ENCODE data around the gene MCTP1. TPM values are rescaled to one million over a fixed set of nuclear protein-coding genes. Genes with fewer than 3 reads are reported as not detected.

MCTP1 gene
- total and polyA plus RNA-seq, 2 of the 8 experiments (the other 6 are each of a cell fraction or from before 2014, with no cell fraction given) = 0.56 to 3.4 TPM

DNA sequence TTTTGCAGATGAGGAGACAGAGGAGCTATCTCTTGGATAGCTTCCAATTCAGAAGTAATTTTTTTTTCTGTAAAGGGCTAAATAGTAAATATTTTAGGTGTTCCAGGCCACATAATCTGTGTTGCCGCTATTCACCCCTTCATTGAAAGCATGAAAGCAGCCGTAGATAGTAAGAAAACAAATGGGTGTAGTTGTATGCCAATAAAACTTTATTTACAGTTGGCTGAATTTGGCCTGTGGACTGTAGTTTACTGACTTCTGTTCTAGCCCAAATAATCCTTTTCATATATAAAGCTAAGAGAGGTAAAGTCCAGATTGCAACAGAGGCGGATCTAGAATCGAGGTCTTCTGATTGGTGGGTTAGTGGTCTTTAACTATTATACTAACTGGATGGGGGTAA lies 537.5 kb downstream of the MCTP1 start:
- no peak overlapping the region for H4K5ac ChIP-seq (ENCODE audit: insufficient read length, low read depth, low read length)
- H3K4me2 ChIP-seq (ENCODE audit: insufficient read depth in 1 of 2, low read depth in 2 of 2, low read length in 2 of 2) = no peak overlapping the region
- no peak overlapping the region for H2BK12ac ChIP-seq (ENCODE audit: low read depth, low read length)
- H2BK15ac ChIP-seq (ENCODE audit: low read length) = no peak overlapping the region
- H3K4ac ChIP-seq (replicated peaks; ENCODE audit: insufficient read length, low read depth, low read length) = no peak overlapping the region
- no peaks in the 10 kb centered on the region for H3K23me2 ChIP-seq (ENCODE audit: low read depth, low read length)
- H3K27me3 ChIP-seq (replicated peaks in 1 of 4; ENCODE audit: control insufficient read depth in 3 of 4, extremely low read depth in 1 of 4, insufficient read depth in 3 of 4, low read length in 3 of 4) = no peaks in the 10 kb centered on the region
- WGBS, 2 experiments (ENCODE audit: extremely low coverage in 1 of 2, insufficient coverage in 1 of 2, insufficient read length in 1 of 2, insufficient replicate concordance in 2 of 2, low coverage in 1 of 2, low lambda C conversion rate in 2 of 2, missing lambda C conversion rate in 1 of 2) = 85% methylated on average over 4 of the region's 4 CpGs; no CpG with 5 or more reads in 1 of the 2 experiments
- no peak overlapping the region for H3K27ac ChIP-seq (ENCODE audit: low read depth, low read length)
- no peak for FAIRE-seq
- H3K9me3 ChIP-seq (ENCODE audit: insufficient read depth in 2 of 2, low read depth in 1 of 2, low read length in 1 of 2) = no peaks in the 10 kb centered on the region
- H2BK20ac ChIP-seq (ENCODE audit: low read length) = no peak overlapping the region
- no peak for DNase-seq (ENCODE audit: low read depth in 1 of 2, low spot score in 2 of 2)
- ChIA-PET POLR2A (ENCODE audit: partially characterized antibody) (no interaction called here), CTCF (ENCODE audit: partially characterized antibody) (interaction anchor here (0.7 to 2.4 kb wide), 4 partner anchors 10 to 102 kb away, joined by 3 to 16 read pairs (median 3); no protein-coding TSS in a partner anchor)
- TF ChIP-seq TAF7 (optimal IDR thresholded peaks at IDR 0.05; ENCODE audit: borderline replicate concordance, low read depth, low read length) (no peak), CEBPB (IDR thresholded peaks at IDR 0.05; ENCODE audit: low read depth, low read length) (no peak), POU5F1 (IDR thresholded peaks at IDR 0.05; ENCODE audit: low read depth, low read length) (no peak), CHD2 (IDR thresholded peaks at IDR 0.05; ENCODE audit: low read length) (no peak), EZH2 (IDR thresholded peaks at IDR 0.05; ENCODE audit: low read depth, low read length, severe bottlenecking) (no peak), EP300 (IDR thresholded peaks at IDR 0.05; ENCODE audit: borderline replicate concordance in 1 of 2, low read depth in 2 of 2, low read length in 2 of 2) (no peak), SIRT6 (IDR thresholded peaks at IDR 0.05; ENCODE audit: low read length) (no peak), GTF2F1 (IDR thresholded peaks at IDR 0.05; ENCODE audit: borderline replicate concordance, low read depth, low read length) (no peak), TAF1 (IDR thresholded peaks at IDR 0.05; ENCODE audit: low read depth, low read length) (no peak)
- no peak overlapping the region for H3K9ac ChIP-seq (replicated peaks in 1 of 4; ENCODE audit: extremely low read depth in 1 of 4, low read depth in 3 of 4, low read length in 3 of 4)
- no peak overlapping the region for H3K23ac ChIP-seq (ENCODE audit: insufficient read length)
- H4K20me1 ChIP-seq (replicated peaks in 1 of 2; ENCODE audit: control insufficient read depth in 1 of 2, insufficient read depth in 2 of 2, low read length in 2 of 2) = no peaks in the 10 kb centered on the region
- H4K91ac ChIP-seq (replicated peaks; ENCODE audit: insufficient read length, low read length) = no peak overlapping the region
- H3K56ac ChIP-seq (replicated peaks; ENCODE audit: insufficient read length, low read depth, low read length) = no peak overlapping the region
- no peaks in the 10 kb centered on the region for H3K79me2 ChIP-seq (ENCODE audit: control insufficient read depth in 1 of 2, insufficient read depth in 2 of 2, low read length in 2 of 2)
- H2BK120ac ChIP-seq (replicated peaks; ENCODE audit: low read depth, low read length) = no peak overlapping the region
- H2BK5ac ChIP-seq (ENCODE audit: low read depth, low read length) = no peak overlapping the region
- H3K14ac ChIP-seq (ENCODE audit: insufficient read length) = no peak overlapping the region
- H3K4me3 ChIP-seq (ENCODE audit: extremely low read depth in 1 of 4, insufficient read depth in 2 of 4, low read depth in 3 of 4, low read length in 4 of 4) = no peak overlapping the region
- no peak overlapping the region for H4K8ac ChIP-seq (ENCODE audit: extremely low read depth, insufficient read depth, low read length)
- H3K18ac ChIP-seq (ENCODE audit: extremely low read depth, low read length) = no peak overlapping the region
- H3K36me3 ChIP-seq (ENCODE audit: control insufficient read depth in 2 of 4, insufficient read depth in 4 of 4, low read length in 3 of 4) = no peaks in the 10 kb centered on the region
- H2AFZ ChIP-seq (ENCODE audit: low read length) = no peak overlapping the region
- peaks cover 0 to 3% (median 0%) of the 10 kb centered on the region in 4 experiments; a peak in 1 of 7 replicates for H3K4me1 ChIP-seq (replicated peaks in 1 of 4; ENCODE audit: control insufficient read depth in 3 of 4, insufficient read depth in 4 of 4, low read length in 3 of 4)
- H2AK5ac ChIP-seq (ENCODE audit: low read depth, low read length) = no peak overlapping the region
- no peaks in the 10 kb centered on the region for H3K79me1 ChIP-seq (ENCODE audit: low read depth, low read length)

Data from H1 (cell line).